OCI-LY1 (cell line): ENCODE data around the gene APLP1.

ENCODE experiments used
- H2AFZ ChIP-seq: fragments of 200-600 bp; sonication (generic), shearing (Covaris generic); 2 replicates; pipeline ENCODE4 v1.6.0; 2014; ENCODE audit warnings: antibody characterized with exemption, mild to moderate bottlenecking, low read length
- H3F3A ChIP-seq: fragments of 200-600 bp; sonication (generic), shearing (Covaris generic); 2 replicates; pipeline ENCODE4 v1.6.0; 2014; ENCODE audit warnings: mild to moderate bottlenecking, antibody characterized with exemption, low read length, moderate library complexity; ENCODE audit not compliant: insufficient read depth
- H3K27ac ChIP-seq: fragments of 200-600 bp; sonication (generic); 2 replicates; pipeline ENCODE4 v1.5.1; 2014; ENCODE audit warnings: low read length, mixed run types, mild to moderate bottlenecking, low read depth; ENCODE audit not compliant: poor library complexity, severe bottlenecking
- H3K27me3 ChIP-seq: fragments of 200-600 bp; sonication (generic); 2 replicates; pipeline ENCODE4 v1.6.0; 2014; ENCODE audit warnings: antibody characterized with exemption, mild to moderate bottlenecking, low read length, moderate library complexity; ENCODE audit not compliant: insufficient read depth
- H3K36me3 ChIP-seq: fragments of 200-600 bp; sonication (generic); 2 replicates; pipeline ENCODE4 v1.6.1; 2014; ENCODE audit warnings: mild to moderate bottlenecking, antibody characterized with exemption, low read length, moderate library complexity, mixed read lengths; ENCODE audit not compliant: insufficient read depth
- H3K4me1 ChIP-seq: fragments of 200-600 bp; sonication (generic); 2 replicates; pipeline ENCODE4 v1.5.1; 2014; ENCODE audit warnings: mild to moderate bottlenecking, low read length, moderate library complexity; ENCODE audit not compliant: insufficient read depth, severe bottlenecking
- H3K4me2 ChIP-seq: fragments of 200-600 bp; sonication (generic), shearing (Covaris generic); 2 replicates; pipeline ENCODE4 v1.6.1; 2014; ENCODE audit warnings: low read length
- H3K4me3 ChIP-seq: fragments of 200-600 bp; sonication (generic); 2 replicates; pipeline ENCODE4 v1.5.1; 2014; ENCODE audit warnings: low read length, low read depth, mild to moderate bottlenecking, mixed read lengths; ENCODE audit not compliant: poor library complexity, severe bottlenecking
- H3K79me2 ChIP-seq: fragments of 200-600 bp; shearing (Covaris generic); 2 replicates; pipeline ENCODE4 v1.6.1; 2016; ENCODE audit warnings: mixed run types, low read length, mixed read lengths; ENCODE audit not compliant: insufficient read depth
- H3K9ac ChIP-seq: fragments of 200-600 bp; sonication (generic), shearing (Covaris generic); 2 replicates; pipeline ENCODE4 v1.6.1; 2014; ENCODE audit warnings: mild to moderate bottlenecking, low read length, mixed read lengths
- H3K9me2 ChIP-seq: fragments of 200-600 bp; sonication (generic), shearing (Covaris generic); 2 replicates; pipeline ENCODE4 v1.6.1; 2014; ENCODE audit warnings: low read depth, mild to moderate bottlenecking, low read length, mixed read lengths
- H3K9me3 ChIP-seq: fragments of 200-600 bp; shearing (Covaris generic); 2 replicates; pipeline ENCODE4 v1.6.1; 2014; ENCODE audit warnings: low read length, mixed read lengths
- H4K20me1 ChIP-seq: fragments of 200-600 bp; sonication (generic), shearing (Covaris generic); 2 replicates; pipeline ENCODE4 v1.6.0; 2016; ENCODE audit warnings: mild to moderate bottlenecking, low read length; ENCODE audit not compliant: insufficient read depth
- CTCF ChIP-seq: fragments of 200-600 bp; sonication (generic), shearing (Covaris generic); IDR thresholded peaks from 2 replicates; pipeline ENCODE4 v1.5.1; 2017; ENCODE audit warnings: mild to moderate bottlenecking, antibody characterized with exemption, low read length, moderate library complexity, mixed read lengths
- EZH2 ChIP-seq: fragments of 200-600 bp; sonication (generic), shearing (Covaris generic); IDR thresholded peaks from 2 replicates; pipeline ENCODE4 v1.8.0; 2017; ENCODE audit warnings: borderline replicate concordance, mixed run types, mild to moderate bottlenecking, antibody characterized with exemption, low read length, moderate library complexity, mixed read lengths

Gene APLP1

DNA sequence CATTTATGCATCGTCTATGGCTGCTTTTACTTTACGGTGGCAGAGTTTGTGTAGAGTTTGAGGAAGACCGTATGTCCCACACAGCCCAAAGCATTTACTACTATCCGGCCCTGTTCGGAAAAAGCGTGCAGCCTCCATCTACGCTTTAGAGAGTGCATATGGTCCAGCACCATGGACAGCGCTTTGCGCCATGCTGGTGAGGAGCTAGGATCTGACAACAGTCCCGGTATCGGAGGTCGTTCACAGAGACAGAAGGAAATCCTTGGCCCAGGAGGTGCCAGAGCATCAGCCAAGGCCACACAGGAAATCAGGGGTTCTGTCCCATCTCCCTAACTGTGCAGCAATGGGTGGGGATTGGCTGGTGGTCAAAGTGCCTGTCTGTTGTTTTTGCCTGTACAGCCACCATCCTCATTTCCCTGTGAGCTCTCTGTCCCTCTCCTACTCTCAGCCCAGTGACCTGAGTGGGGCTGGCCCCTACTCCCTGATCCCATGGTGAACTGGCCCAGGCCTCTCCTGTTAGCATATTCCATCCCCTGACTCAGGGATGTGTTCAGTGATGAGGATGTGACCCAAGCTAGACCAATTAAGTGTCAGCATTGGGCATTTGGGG lies 39.6 kb upstream of the APLP1 start:
- H3K27ac ChIP-seq = no peak overlapping the region
- no peaks in the 10 kb centered on the region for H3F3A ChIP-seq
- no peaks in the 10 kb centered on the region for H3K4me1 ChIP-seq
- H3K27me3 ChIP-seq = no peaks in the 10 kb centered on the region
- no peak overlapping the region for H3K9ac ChIP-seq
- no peak for TF ChIP-seq EZH2
- TF ChIP-seq CTCF = no peak
- H3K4me3 ChIP-seq = no peak overlapping the region
- H3K9me3 ChIP-seq = no peaks in the 10 kb centered on the region
- no peaks in the 10 kb centered on the region for H3K79me2 ChIP-seq
- no peak overlapping the region for H2AFZ ChIP-seq
- H4K20me1 ChIP-seq = no peaks in the 10 kb centered on the region
- no peak overlapping the region for H3K4me2 ChIP-seq
- H3K36me3 ChIP-seq = no peaks in the 10 kb centered on the region
- H3K9me2 ChIP-seq = no peaks in the 10 kb centered on the region

- Histone ChIP-seq H3K4me1 (no peaks in the 10 kb centered on the region), H3K27me3 (no peaks in the 10 kb centered on the region; the same call in 1 of the 2 replicates), H3K9me2 (no peaks in the 10 kb centered on the region), H3F3A (no peaks in the 10 kb centered on the region), H3K4me2 (no peak overlapping the region), H2AFZ (no peak overlapping the region), H3K27ac (no peak overlapping the region), H3K79me2 (no peaks in the 10 kb centered on the region), H3K9ac (no peak overlapping the region), H3K4me3 (no peak overlapping the region), H3K36me3 (no peaks in the 10 kb centered on the region), H4K20me1 (no peaks in the 10 kb centered on the region), H3K9me3 (no peaks in the 10 kb centered on the region)
- TF ChIP-seq EZH2 (no peak), CTCF (no peak)
Observed at GRCh38 chr19:35830986-35831385, 37.4 kb upstream of the APLP1 start.

DNA sequence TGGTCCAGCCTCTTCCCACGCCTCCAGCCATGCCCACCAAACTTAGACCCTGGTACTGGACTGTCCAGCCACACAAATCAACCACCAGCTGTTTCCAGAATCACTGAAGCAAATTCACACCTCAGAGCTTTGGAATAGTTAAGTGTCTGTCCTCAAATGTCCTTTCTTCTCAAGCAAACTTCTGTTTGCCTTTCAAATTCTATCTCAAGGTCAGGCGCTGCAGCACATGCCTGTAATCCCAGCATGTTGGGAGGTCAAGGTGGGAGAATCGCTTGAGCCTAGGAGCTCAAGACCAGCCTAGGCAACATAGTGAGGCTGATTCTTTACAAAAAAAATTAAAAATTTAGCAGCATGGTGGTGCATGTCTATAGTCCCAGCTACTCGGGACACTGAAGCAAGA lies 36.3 kb upstream of the APLP1 start:
- no peaks in the 10 kb centered on the region; the same call in 1 of the 2 replicates for H3K27me3 ChIP-seq
- no peaks in the 10 kb centered on the region for H3K9me3 ChIP-seq
- H3K79me2 ChIP-seq = no peaks in the 10 kb centered on the region
- no peak overlapping the region for H3K9ac ChIP-seq
- H3K27ac ChIP-seq = no peak overlapping the region
- H3K4me1 ChIP-seq = no peaks in the 10 kb centered on the region
- no peaks in the 10 kb centered on the region for H4K20me1 ChIP-seq
- no peak overlapping the region for H3K4me3 ChIP-seq
- H3F3A ChIP-seq = no peaks in the 10 kb centered on the region
- H2AFZ ChIP-seq = no peak overlapping the region
- no peaks in the 10 kb centered on the region for H3K36me3 ChIP-seq
- no peaks in the 10 kb centered on the region for H3K9me2 ChIP-seq
- no peak overlapping the region for H3K4me2 ChIP-seq
- TF ChIP-seq CTCF = no peak
- TF ChIP-seq EZH2 = no peak
